Mucosa of descending colon (tissue), 3 donors: Measurements from ENCODE around the gene PCSK2. TPM values are rescaled to one million over a fixed set of nuclear protein-coding genes. Genes with fewer than 3 reads are reported as not detected.

Experiments used
- ATAC-seq: fragments of 200-7000 bp; cut with Tn5 transposase; one replicate; pipeline ENCODE4 v1.9.1; 2020; ENCODE audit warnings: mild to moderate bottlenecking, moderate library complexity
- DNase-seq, 3 donors: peaks; one replicate each; pipeline ENCODE4 v3.0.0-alpha.2; 2020
- H3K36me3 ChIP-seq: fragments of 200-600 bp; one replicate; pipeline ENCODE4 v1.8.0; 2021; ENCODE audit warnings: low read depth, mild to moderate bottlenecking
- H3K4me1 ChIP-seq: fragments of 200-600 bp; one replicate; pipeline ENCODE4 v1.8.0; 2021; ENCODE audit warnings: low read depth, mild to moderate bottlenecking
- H3K4me3 ChIP-seq: fragments of 200-600 bp; one replicate; pipeline ENCODE4 v1.8.0; 2021; ENCODE audit warnings: mild to moderate bottlenecking
- H3K9me3 ChIP-seq: fragments of 200-600 bp; one replicate; pipeline ENCODE4 v1.8.0; 2021; ENCODE audit warnings: mild to moderate bottlenecking
- CTCF ChIP-seq: fragments of 200-600 bp; IDR thresholded peaks from one replicate; pipeline ENCODE4 v1.8.0; 2022; ENCODE audit warnings: antibody characterized with exemption, mild to moderate bottlenecking
- intact Hi-C, 2 donors: fragments of 100-400 bp; cut with DNase I in 1 of 2; cut with micrococcal nuclease in 1 of 2; formaldehyde crosslinking; loops; one replicate each; pipeline versions ENCODE4 v1.11.0 to v1.11.1; 2022; cut with DNase I, micrococcal nuclease
- total RNA-seq, 3 donors: library from RNA; stranded (reverse); fragmentation: NEBNext Ultra II Directional in 2 of 3; extraction: Animal tissue kit (Norgen Biotek cat#: 25700) in 2 of 3; gene quantifications; one replicate each; pipeline versions ENCODE4 v1.2.1 to v1.2.4, GENCODE V29; 2021 to 2023
- donor health status: DM: no; HTN: no; CAD: no; lungs with moderate emphysema.
- donor health status: DM: no; HTN: no; CAD: no.
- donor health status: DM: no; HTN: yes; CAD: no.

PCSK2 gene
- total RNA-seq, 3 donors from 2014 or later: 0.48 to 5.6 (median 1.4) TPM

DNA sequence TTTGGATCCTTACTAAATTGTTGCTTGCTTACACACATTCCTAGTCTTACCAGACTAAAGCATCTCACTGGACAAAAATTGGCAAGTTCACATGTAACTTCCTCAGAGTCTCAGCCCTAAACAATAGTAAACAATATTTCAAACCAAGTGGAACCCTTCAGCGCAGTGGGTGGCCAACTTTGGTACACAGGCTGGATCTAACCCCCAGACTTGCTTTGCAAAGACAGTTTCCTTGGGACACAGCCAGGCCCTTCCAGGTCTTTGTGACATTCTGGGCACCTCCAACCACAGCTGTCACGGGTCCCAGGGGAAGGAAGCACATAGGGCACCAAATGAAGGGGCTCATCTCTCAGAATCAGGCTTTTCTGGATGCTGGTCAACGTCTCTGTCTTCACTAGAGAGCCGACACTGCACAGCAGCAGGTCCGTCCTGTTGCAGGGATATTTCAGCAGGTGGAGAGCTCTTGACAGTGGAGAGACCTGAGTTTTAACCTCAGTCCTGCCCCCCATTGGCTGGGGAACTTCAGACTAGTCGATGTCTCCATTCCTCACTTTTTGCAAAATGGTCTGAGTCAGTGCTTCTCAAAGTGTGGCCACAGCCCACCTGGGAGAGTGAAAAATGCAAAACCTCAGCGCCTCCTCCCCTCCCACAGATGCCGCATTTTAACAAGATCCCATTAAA is 212.9 kb downstream of the PCSK2 start:
- DNase-seq (no peak), ATAC-seq (no peak)
- Histone ChIP-seq H3K36me3 (no peaks in the 10 kb centered on the region), H3K4me1 (no peaks in the 10 kb centered on the region), H3K4me3 (no peak overlapping the region), H3K9me3 (no peaks in the 10 kb centered on the region)
- no peak for TF ChIP-seq CTCF
- intact Hi-C loops: no loop called here

DNA sequence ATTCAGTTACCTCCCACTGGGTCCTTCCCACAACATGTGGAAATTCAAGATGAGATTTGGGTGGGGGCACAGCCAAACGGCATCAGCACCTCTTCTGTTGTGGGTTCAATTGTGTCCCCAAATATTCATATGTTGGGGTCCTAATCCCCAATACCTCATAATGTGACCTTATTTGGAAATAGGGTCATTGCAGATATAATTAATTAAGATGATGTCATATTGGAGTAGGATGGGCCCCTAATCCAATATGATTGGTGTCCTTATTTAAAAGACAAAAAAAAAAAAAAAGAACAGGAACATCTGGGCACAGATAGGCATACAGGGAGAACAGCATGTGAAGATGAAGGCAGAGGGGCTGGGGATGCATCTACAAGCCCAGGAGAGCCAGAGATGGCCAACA is 214.9 kb downstream of the PCSK2 start:
- intact Hi-C loops: no loop called here
- Histone ChIP-seq H3K36me3 (no peaks in the 10 kb centered on the region), H3K9me3 (no peaks in the 10 kb centered on the region), H3K4me3 (no peak overlapping the region), H3K4me1 (no peaks in the 10 kb centered on the region)
- no peak for DNase-seq
- ATAC-seq: no peak
- no peak for TF ChIP-seq CTCF

DNA sequence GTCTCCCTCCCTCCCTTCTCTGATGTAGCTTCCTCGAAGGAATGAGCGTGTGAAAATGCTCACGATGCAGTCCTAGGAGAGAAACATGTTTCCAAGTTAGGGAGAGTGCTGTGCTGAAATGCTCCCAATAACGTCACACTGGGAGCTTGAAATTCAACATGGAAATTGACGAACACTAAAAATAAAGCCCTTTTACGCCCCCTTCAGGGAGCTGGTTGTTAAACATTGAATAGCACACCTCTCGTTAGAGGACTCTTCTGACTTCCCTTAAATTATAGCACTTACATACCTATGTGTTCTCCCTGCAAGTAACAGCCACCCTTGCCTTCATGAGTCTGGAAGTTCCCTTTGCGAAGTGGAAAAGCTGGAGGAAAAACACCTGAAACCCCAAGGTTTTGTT is 215.7 kb downstream of the PCSK2 start:
- Histone ChIP-seq H3K9me3 (no peaks in the 10 kb centered on the region), H3K4me3 (no peak overlapping the region), H3K4me1 (no peaks in the 10 kb centered on the region), H3K36me3 (no peaks in the 10 kb centered on the region)
- DNase-seq (no peak), ATAC-seq (no peak)
- no peak for TF ChIP-seq CTCF
- intact Hi-C loops: no loop called here

DNA sequence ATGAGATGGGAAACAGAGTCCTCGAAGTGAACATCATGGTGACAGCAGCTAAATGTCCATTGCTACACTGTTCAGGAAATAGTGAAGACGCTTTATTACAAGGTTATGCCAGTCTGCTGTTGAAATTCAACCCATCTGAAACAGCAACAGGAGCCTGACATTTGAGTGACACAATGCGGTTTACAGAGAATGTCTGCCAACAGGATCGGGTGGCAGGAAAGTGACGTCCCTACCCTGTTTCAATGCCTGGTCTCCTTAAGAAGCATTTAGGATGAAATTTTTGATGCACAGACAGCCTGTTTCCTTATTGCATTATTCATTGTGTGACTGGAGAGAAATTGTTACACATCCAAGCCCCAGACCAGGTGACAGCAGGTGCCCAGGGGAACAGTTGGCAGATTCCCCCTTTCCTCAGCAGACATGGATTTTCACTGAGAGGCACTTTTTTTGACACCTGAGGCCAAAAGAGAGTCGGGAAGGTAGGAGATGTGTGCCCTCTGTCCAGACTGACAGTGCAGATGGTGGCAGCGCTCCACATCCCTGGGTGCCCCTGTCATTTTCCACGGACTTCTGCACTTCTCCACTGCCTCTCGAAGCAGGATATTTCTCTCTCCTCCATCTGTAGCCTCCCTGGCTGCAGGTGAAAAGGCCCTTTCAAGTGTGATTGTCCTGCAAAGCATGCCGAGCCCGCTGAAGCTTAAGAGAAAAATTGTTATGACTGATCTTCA is 216.5 kb downstream of the PCSK2 start:
- TF ChIP-seq CTCF: no peak
- no peaks in the 10 kb centered on the region for H3K9me3 ChIP-seq
- intact Hi-C loops: no loop called here
- no peak overlapping the region for H3K4me3 ChIP-seq
- H3K4me1 ChIP-seq: no peaks in the 10 kb centered on the region
- DNase-seq (no peak), ATAC-seq (no peak)
- H3K36me3 ChIP-seq: no peaks in the 10 kb centered on the region

- intact Hi-C loops: no loop called here
- H3K36me3 ChIP-seq: no peaks in the 10 kb centered on the region
- DNase-seq (no peak), ATAC-seq (no peak)
- no peaks in the 10 kb centered on the region for H3K4me1 ChIP-seq
- no peaks in the 10 kb centered on the region for H3K9me3 ChIP-seq
- TF ChIP-seq CTCF: no peak
- H3K4me3 ChIP-seq: no peak overlapping the region
Observed at GRCh38 chr20:17444091-17444490, 217.3 kb downstream of the PCSK2 start.
